Measurements from ENCODE around the gene RFX3.

RFX3 gene

DNA sequence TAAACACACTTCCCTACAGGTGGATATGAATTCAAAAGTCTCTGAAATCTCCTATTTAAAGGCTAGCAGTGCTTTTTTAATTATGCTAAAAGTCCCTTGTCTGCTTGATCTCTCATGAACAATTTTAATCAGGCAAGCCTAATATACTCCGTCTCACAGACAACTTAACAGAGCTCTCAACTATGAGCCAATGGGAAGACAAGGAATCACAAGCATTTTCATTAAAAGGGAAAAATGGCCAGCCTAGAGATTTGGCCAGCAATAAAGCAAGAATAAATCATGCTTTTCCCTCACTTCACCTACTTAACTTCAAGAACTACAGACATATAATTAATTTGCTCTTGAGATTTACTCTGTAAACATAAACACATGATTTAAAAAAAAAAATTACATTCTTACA, 78.0 kb downstream of the RFX3 start:
- Histone ChIP-seq H3K36me3 (ENCODE audit: insufficient read depth, low read length) (no peaks in the 10 kb centered on the region), H3K9ac (ENCODE audit: low read length) (no peak overlapping the region), H3K27ac (ENCODE audit: low read depth, low read length) (no peak overlapping the region), H3K4me1 (ENCODE audit: insufficient read depth, low read length) (no peaks in the 10 kb centered on the region), H3K27me3 (ENCODE audit: control insufficient read depth in 1 of 2, insufficient read depth in 2 of 2, low read length in 2 of 2) (no peaks in the 10 kb centered on the region), H3K9me3 (ENCODE audit: low read length) (no peaks in the 10 kb centered on the region), H3K4me3 (ENCODE audit: low read depth in 1 of 2, low read length in 2 of 2) (no peak overlapping the region)

DNA sequence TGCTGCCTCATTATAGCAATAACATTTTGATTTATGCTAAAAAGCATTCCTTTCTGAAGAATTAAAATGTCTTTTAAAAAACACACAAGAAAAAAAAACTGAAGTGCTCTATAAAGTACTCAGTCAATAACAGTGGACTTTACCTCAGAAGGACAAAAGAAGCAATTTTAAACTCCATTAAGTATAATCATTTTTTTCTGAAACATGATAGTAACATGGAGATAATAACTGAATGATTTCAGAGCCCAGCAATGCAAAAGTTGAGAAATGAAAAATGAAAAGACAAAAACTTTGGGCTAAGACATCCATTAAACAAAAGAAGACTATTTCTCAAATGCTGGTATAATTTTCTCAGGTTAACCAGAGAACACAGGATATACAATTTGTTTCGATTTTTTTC, 78.7 kb downstream of the RFX3 start:
- Histone ChIP-seq H3K9ac (ENCODE audit: low read length) (no peak overlapping the region), H3K9me3 (ENCODE audit: low read length) (no peaks in the 10 kb centered on the region), H3K4me3 (ENCODE audit: low read depth in 1 of 2, low read length in 2 of 2) (no peak overlapping the region), H3K27ac (ENCODE audit: low read depth, low read length) (no peak overlapping the region), H3K4me1 (ENCODE audit: insufficient read depth, low read length) (no peaks in the 10 kb centered on the region), H3K27me3 (ENCODE audit: control insufficient read depth in 1 of 2, insufficient read depth in 2 of 2, low read length in 2 of 2) (no peaks in the 10 kb centered on the region), H3K36me3 (ENCODE audit: insufficient read depth, low read length) (no peaks in the 10 kb centered on the region)

DNA sequence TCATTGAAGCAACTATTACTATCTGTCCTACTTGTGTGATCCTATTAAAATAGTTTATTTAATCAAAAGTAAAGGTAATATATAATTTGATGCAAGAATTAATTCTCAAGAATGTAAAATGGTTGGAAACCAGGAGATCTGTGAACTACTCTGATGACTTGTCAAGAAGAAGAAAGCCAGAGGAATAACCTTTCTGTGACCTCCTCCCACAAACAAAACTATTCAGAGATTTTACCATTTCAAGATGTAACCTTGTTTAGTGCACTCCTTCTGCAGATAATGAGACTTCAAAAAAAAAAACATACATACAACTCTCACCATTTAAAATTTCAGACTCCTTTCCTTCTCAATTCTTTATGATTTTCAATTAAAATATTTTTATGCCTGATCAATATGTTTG, 79.5 kb downstream of the RFX3 start:
- no peak overlapping the region for H3K27ac ChIP-seq (ENCODE audit: low read depth, low read length)
- H3K36me3 ChIP-seq (ENCODE audit: insufficient read depth, low read length) = no peaks in the 10 kb centered on the region
- H3K9me3 ChIP-seq (ENCODE audit: low read length) = no peaks in the 10 kb centered on the region
- H3K9ac ChIP-seq (ENCODE audit: low read length) = no peak overlapping the region
- H3K27me3 ChIP-seq (ENCODE audit: control insufficient read depth in 1 of 2, insufficient read depth in 2 of 2, low read length in 2 of 2) = no peaks in the 10 kb centered on the region
- H3K4me1 ChIP-seq (ENCODE audit: insufficient read depth, low read length) = no peaks in the 10 kb centered on the region
- no peak overlapping the region for H3K4me3 ChIP-seq (ENCODE audit: low read depth in 1 of 2, low read length in 2 of 2)

DNA sequence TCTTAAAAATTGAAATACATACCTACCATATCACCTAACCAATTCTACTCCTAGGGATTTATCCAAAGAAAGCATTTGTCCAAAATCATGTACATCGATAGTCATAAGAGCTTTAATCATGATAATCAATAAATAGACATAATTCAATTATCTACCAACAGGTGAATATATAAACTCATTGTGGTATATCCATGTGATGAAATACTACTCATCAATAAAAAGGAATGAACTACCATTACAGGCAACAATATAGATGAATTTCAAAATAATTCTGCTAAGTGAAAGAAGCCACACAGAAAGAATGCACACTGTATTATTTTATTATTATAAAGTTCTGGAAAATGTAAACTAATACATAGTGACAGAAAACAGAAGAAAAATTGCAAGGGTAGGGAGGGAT, 81.8 kb downstream of the RFX3 start:
- Histone ChIP-seq H3K36me3 (ENCODE audit: insufficient read depth, low read length) (no peaks in the 10 kb centered on the region), H3K4me3 (ENCODE audit: low read depth in 1 of 2, low read length in 2 of 2) (no peak overlapping the region), H3K4me1 (ENCODE audit: insufficient read depth, low read length) (no peaks in the 10 kb centered on the region), H3K27ac (ENCODE audit: low read depth, low read length) (no peak overlapping the region), H3K9me3 (ENCODE audit: low read length) (no peaks in the 10 kb centered on the region), H3K9ac (ENCODE audit: low read length) (no peak overlapping the region), H3K27me3 (ENCODE audit: control insufficient read depth in 1 of 2, insufficient read depth in 2 of 2, low read length in 2 of 2) (no peaks in the 10 kb centered on the region)

DNA sequence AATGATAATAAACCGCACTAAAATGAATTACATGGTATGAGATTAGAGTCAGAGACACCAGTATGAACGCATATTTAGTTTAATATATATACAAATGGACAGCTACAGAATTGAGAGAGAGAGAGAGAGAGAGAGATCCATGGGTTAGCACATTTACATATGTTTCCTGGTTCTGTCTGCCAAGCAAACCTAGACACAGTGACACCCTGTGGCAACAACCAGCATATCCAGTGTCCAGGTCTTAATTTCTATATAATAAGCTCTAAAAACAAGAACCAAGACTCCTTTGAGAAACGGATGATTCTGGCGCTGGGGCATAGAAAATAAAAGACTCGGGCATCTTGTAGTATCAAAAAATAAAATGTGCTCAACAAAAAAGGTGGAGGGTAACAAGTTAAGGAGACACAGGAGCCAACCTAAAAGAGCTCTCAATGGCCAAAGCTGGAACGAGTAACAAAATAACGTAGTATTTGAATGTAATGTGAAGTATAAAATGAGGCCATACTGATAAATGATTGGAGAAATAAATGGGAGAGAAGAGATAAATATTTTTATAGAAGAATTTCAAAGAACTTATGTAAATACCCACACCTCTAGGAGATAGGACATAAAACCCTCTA, 84.5 kb downstream of the RFX3 start:
- Histone ChIP-seq H3K4me3 (ENCODE audit: low read depth in 1 of 2, low read length in 2 of 2) (no peak overlapping the region), H3K9ac (ENCODE audit: low read length) (no peak overlapping the region), H3K4me1 (ENCODE audit: insufficient read depth, low read length) (peaks cover 3% of the 10 kb centered on the region), H3K27ac (ENCODE audit: low read depth, low read length) (no peak overlapping the region), H3K27me3 (ENCODE audit: control insufficient read depth in 1 of 2, insufficient read depth in 2 of 2, low read length in 2 of 2) (no peaks in the 10 kb centered on the region), H3K9me3 (ENCODE audit: low read length) (no peaks in the 10 kb centered on the region), H3K36me3 (ENCODE audit: insufficient read depth, low read length) (no peaks in the 10 kb centered on the region)

DNA sequence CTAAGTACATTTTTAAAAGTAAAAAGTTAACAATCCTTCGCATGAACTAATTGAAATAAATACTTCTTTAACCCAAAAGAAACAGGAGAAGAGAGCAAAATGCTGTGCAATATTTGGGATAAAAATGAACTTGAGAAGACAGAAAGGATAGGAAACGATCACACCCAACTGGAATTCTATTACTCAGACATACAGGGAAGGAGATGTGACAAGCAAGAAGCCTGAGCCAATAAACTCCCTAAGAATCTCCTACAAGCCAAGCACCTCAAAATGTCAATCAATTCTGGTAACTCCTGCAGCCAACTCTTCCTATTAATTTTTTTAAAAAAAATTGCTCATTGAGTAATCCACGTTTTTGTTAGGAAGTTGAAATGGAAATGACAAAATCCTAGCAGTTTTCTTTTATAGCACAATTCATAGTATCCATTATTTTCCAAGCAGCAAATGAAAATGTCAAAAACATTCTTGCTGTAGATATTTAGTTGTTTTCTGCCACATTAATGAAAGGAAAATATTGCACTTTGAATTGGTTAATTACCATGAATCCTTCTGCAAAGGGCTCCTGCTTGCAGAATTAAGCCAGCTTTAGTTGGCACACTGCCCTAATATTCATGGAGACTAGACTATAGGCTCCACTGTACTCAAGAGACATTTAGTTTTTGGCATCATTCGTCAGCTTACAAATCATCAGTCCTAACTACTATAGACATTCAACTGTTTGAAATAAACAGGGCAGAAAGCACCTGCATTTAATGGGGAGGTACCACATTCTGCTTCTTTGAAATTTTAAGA, 89.0 kb downstream of the RFX3 start:
- no peaks in the 10 kb centered on the region for H3K27me3 ChIP-seq (ENCODE audit: control insufficient read depth in 1 of 2, insufficient read depth in 2 of 2, low read length in 2 of 2)
- peaks cover 7% of the 10 kb centered on the region for H3K4me1 ChIP-seq (ENCODE audit: insufficient read depth, low read length)
- no peak overlapping the region for H3K4me3 ChIP-seq (ENCODE audit: low read depth in 1 of 2, low read length in 2 of 2)
- H3K36me3 ChIP-seq (ENCODE audit: insufficient read depth, low read length) = no peaks in the 10 kb centered on the region
- no peak overlapping the region for H3K27ac ChIP-seq (ENCODE audit: low read depth, low read length)
- no peak overlapping the region for H3K9ac ChIP-seq (ENCODE audit: low read length)
- no peaks in the 10 kb centered on the region for H3K9me3 ChIP-seq (ENCODE audit: low read length)

DNA sequence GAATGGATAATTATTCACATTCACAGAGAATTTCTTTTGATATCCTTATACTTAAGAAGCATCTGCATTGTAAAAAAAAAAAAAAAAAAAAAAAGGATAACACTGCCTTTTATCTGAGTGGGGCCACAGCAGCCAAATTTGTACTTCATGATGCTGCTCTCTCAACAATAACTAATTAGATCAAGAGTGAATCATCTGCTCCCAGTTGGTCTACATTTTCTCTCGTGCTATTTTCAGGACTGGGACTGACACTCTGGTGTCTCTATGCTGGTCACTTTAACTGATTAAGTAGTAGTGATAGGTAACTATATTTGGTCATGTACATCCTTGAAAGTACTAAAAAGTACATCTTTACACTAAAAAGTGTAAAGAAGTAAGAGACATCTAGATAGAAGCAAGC, 90.1 kb downstream of the RFX3 start:
- Histone ChIP-seq H3K36me3 (ENCODE audit: insufficient read depth, low read length) (no peaks in the 10 kb centered on the region), H3K9me3 (ENCODE audit: low read length) (no peaks in the 10 kb centered on the region), H3K27ac (ENCODE audit: low read depth, low read length) (no peak overlapping the region), H3K9ac (ENCODE audit: low read length) (no peak overlapping the region), H3K27me3 (ENCODE audit: control insufficient read depth in 1 of 2, insufficient read depth in 2 of 2, low read length in 2 of 2) (no peaks in the 10 kb centered on the region), H3K4me1 (ENCODE audit: insufficient read depth, low read length) (peaks cover 7% of the 10 kb centered on the region), H3K4me3 (ENCODE audit: low read depth in 1 of 2, low read length in 2 of 2) (no peak overlapping the region)

DNA sequence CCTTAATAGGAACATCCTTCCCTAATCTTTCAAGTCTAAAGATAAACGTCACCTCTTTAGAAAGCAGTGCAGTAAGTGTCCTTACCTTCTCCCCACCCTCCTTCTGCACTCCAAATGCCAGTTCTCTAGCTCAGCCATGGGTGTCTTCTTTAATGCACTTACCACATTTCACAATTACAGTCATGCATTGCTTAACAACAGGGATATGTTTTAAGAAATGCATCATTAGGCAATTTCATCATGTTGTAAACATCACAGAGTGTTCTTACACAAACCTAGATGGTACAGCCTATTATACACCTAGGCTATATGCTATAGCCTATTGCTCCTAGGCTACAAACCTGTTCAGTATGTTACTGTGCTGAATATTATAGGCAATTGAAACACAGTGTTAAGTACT, 91.2 kb downstream of the RFX3 start:
- H3K27me3 ChIP-seq (ENCODE audit: control insufficient read depth in 1 of 2, insufficient read depth in 2 of 2, low read length in 2 of 2) = no peaks in the 10 kb centered on the region

DNA sequence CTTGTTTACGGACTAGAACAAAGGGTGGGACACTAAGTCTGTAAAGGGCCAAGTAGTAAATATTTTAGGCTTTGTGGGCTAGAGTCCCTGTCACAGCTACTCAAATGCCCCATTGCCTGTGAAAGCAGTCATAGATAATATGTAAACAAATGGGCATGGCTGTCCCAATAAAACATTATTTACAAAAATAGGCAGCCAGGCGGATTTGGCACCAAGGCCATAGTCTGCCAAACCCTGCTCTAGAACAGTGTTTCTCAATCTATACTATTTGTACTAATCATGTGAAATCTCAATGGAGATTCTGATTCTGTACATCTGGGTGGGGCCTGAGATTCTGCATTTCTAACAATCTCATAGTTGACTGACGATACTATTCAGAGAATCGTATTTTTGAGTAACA, 92.0 kb downstream of the RFX3 start:
- no peak overlapping the region for H3K9ac ChIP-seq (ENCODE audit: low read length)
- H3K27ac ChIP-seq (ENCODE audit: low read depth, low read length) = no peak overlapping the region
- no peaks in the 10 kb centered on the region for H3K9me3 ChIP-seq (ENCODE audit: low read length)
- no peaks in the 10 kb centered on the region for H3K27me3 ChIP-seq (ENCODE audit: control insufficient read depth in 1 of 2, insufficient read depth in 2 of 2, low read length in 2 of 2)
- H3K4me3 ChIP-seq (ENCODE audit: low read depth in 1 of 2, low read length in 2 of 2) = no peak overlapping the region
- peaks cover 7% of the 10 kb centered on the region for H3K4me1 ChIP-seq (ENCODE audit: insufficient read depth, low read length)
- no peaks in the 10 kb centered on the region for H3K36me3 ChIP-seq (ENCODE audit: insufficient read depth, low read length)

More for the DNA sequence above, 91.2 kb downstream of the RFX3 start:
- Histone ChIP-seq H3K9me3 (ENCODE audit: low read length) (no peaks in the 10 kb centered on the region), H3K9ac (ENCODE audit: low read length) (no peak overlapping the region), H3K36me3 (ENCODE audit: insufficient read depth, low read length) (no peaks in the 10 kb centered on the region), H3K4me1 (ENCODE audit: insufficient read depth, low read length) (peaks cover 7% of the 10 kb centered on the region), H3K27ac (ENCODE audit: low read depth, low read length) (no peak overlapping the region), H3K4me3 (ENCODE audit: low read depth in 1 of 2, low read length in 2 of 2) (no peak overlapping the region)

DNA sequence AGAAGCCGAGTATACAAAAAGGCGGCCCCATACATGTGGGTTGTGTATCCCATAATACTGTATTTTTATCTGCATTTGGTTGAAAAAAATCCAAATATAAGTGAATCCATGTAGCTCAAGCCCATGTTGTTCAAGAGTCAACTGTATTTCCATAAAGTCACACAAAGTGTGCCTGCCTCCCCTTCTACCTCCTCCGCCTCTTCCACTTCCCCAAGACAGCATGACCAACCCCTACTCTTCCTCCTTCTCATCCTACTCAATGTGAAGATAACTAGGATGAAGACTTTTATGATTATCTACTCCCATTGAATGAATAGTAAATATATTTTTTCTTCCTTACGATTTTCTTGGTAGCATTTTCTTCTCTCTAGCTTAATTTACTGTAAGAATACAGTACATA, 92.7 kb downstream of the RFX3 start:
- Histone ChIP-seq H3K9me3 (ENCODE audit: low read length) (no peaks in the 10 kb centered on the region), H3K27me3 (ENCODE audit: control insufficient read depth in 1 of 2, insufficient read depth in 2 of 2, low read length in 2 of 2) (no peaks in the 10 kb centered on the region), H3K27ac (ENCODE audit: low read depth, low read length) (no peak overlapping the region), H3K9ac (ENCODE audit: low read length) (no peak overlapping the region), H3K36me3 (ENCODE audit: insufficient read depth, low read length) (no peaks in the 10 kb centered on the region), H3K4me3 (ENCODE audit: low read depth in 1 of 2, low read length in 2 of 2) (no peak overlapping the region), H3K4me1 (ENCODE audit: insufficient read depth, low read length) (peaks cover 7% of the 10 kb centered on the region)

DNA sequence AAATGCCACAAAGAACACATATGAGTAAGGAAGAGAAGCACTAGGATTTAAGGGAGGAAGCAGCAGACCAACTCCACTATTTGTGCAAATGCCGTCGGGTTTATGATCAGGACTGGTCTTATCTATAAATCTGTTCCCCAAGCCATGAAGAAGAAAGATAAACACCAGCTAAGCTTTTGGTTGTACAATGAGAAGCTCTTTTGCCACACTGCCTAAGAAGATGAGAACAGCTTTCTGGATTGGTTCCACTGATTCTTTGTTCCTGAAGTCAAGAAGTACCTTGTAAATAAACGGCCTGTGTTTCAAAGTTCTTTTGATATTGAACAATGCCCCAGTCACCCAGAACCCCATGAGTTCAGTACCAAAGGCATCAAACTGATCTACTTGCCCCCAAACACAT, 93.9 kb downstream of the RFX3 start:
- H3K27me3 ChIP-seq (ENCODE audit: control insufficient read depth in 1 of 2, insufficient read depth in 2 of 2, low read length in 2 of 2) = no peaks in the 10 kb centered on the region
- no peaks in the 10 kb centered on the region for H3K9me3 ChIP-seq (ENCODE audit: low read length)
- H3K4me1 ChIP-seq (ENCODE audit: insufficient read depth, low read length) = peaks cover 7% of the 10 kb centered on the region
- H3K4me3 ChIP-seq (ENCODE audit: low read depth in 1 of 2, low read length in 2 of 2) = no peak overlapping the region
- no peak overlapping the region for H3K9ac ChIP-seq (ENCODE audit: low read length)
- no peak overlapping the region for H3K27ac ChIP-seq (ENCODE audit: low read depth, low read length)
- no peaks in the 10 kb centered on the region for H3K36me3 ChIP-seq (ENCODE audit: insufficient read depth, low read length)

DNA sequence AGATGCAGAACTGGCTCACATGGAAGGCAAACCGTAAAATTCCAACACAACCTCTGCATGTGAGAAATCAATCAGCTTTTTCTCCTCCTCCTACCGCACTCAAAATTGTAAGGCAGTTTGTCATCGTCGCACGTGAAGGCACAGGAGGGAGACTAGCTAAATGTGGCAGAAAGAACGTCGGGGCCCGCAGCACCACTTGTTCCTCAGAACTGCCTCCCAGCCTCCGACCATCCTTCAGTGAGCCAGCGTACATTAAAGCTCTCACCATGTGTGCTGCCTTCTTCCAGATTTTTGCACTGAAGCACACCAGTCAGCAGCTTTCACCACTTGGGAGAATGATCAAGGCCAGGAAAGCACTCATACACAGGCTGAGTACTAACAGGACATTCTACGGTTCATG, 105.9 kb downstream of the RFX3 start:
- no peak overlapping the region for H3K4me3 ChIP-seq (ENCODE audit: low read depth in 1 of 2, low read length in 2 of 2)
- no peaks in the 10 kb centered on the region for H3K9me3 ChIP-seq (ENCODE audit: low read length)
- no peak overlapping the region for H3K9ac ChIP-seq (ENCODE audit: low read length)
- H3K36me3 ChIP-seq (ENCODE audit: insufficient read depth, low read length) = no peaks in the 10 kb centered on the region
- H3K27me3 ChIP-seq (ENCODE audit: control insufficient read depth in 1 of 2, insufficient read depth in 2 of 2, low read length in 2 of 2) = no peaks in the 10 kb centered on the region
- H3K27ac ChIP-seq (ENCODE audit: low read depth, low read length) = no peak overlapping the region
- no peaks in the 10 kb centered on the region for H3K4me1 ChIP-seq (ENCODE audit: insufficient read depth, low read length)
